GM12878 (cell line): ENCODE measurements around the gene SLC28A1. TPM values are rescaled to one million over a fixed set of nuclear protein-coding genes. Genes with fewer than 3 reads are reported as not detected.

Experiments used
- ATAC-seq: fragments of 200-7000 bp; cut with Tn5 transposase; 3 replicates; pipeline ENCODE4 v1.9.1; 2020; ENCODE audit warnings: mild to moderate bottlenecking, moderate library complexity
- BruUV-seq: library from RNA; stranded (reverse); fragments of 400-500 nt; replicated peaks from 2 replicates; lab custom pipeline; 2021; lab: Mats Ljungman, UMichigan
- CTCF ChIA-PET: fragments of 300-600 bp; sonication (Branson Sonifier 250); formaldehyde crosslinking; extraction: SDS; loops from one replicate; lab custom pipeline; 2021; ENCODE audit warnings: inconsistent platforms; lab: Yijun Ruan, JAX
- POLR2A ChIA-PET: fragments of 350-600 bp; formaldehyde crosslinking; extraction: SDS; loops from one replicate; lab custom pipeline; 2021; ENCODE audit warnings: inconsistent platforms; lab: Charles Lee
- RAD21 ChIA-PET: fragments of 300-600 bp; sonication (Branson Sonifier 250); formaldehyde crosslinking; loops from one replicate; lab custom pipeline; 2023; ENCODE audit warnings: antibody characterized with exemption; ENCODE audit not compliant: unreplicated experiment; lab: Charles Lee
- SMC1A ChIA-PET: fragments of 300-600 bp; sonication (Branson Sonifier 250); formaldehyde crosslinking; loops from one replicate; lab custom pipeline; 2023; ENCODE audit not compliant: unreplicated experiment, uncharacterized antibody; lab: Charles Lee
- DNase-seq: peaks from one replicate; pipeline ENCODE4 v3.0.0-alpha.2; 2011; ENCODE audit warnings: low read depth, low spot score
- FAIRE-seq: peaks from 3 replicates; lab custom pipeline; 2011; peaks lifted over from hg19 to GRCh38; lab: Jason Lieb, UNC
- H2AFZ ChIP-seq: 2 replicates; pipeline ENCODE4 v1.6.0; 2011; ENCODE audit warnings: low read depth, low read length, control low read depth; ENCODE audit not compliant: control insufficient read depth
- H3K27ac ChIP-seq: 2 replicates; pipeline ENCODE4 v1.5.1; 2011; ENCODE audit warnings: control low read depth; ENCODE audit not compliant: control insufficient read depth, insufficient read depth
- H3K27me3 ChIP-seq, 2 experiments: replicated peaks in 1 of 2; 2 replicates each; pipeline versions ENCODE4 v1.6.0 to v1.6.1; 2011; ENCODE audit warnings: low read length in 1 of 2; ENCODE audit not compliant: control insufficient read depth in 2 of 2, insufficient read depth in 2 of 2
- H3K36me3 ChIP-seq, 2 experiments: 2 replicates each; pipeline ENCODE4 v1.5.1; 2011; ENCODE audit warnings: low read length in 1 of 2; ENCODE audit not compliant: control insufficient read depth in 2 of 2, insufficient read depth in 2 of 2
- H3K4me1 ChIP-seq: 2 replicates; pipeline ENCODE4 v1.6.1; 2011; ENCODE audit warnings: mild to moderate bottlenecking, low read length, moderate library complexity, mixed read lengths; ENCODE audit not compliant: control insufficient read depth, insufficient read depth
- H3K4me2 ChIP-seq: 2 replicates; pipeline ENCODE4 v1.6.0; 2011; ENCODE audit warnings: control low read depth; ENCODE audit not compliant: control insufficient read depth, insufficient read depth
- H3K4me3 ChIP-seq: fragments of 200-600 bp; sonication (generic); 2 replicates; pipeline ENCODE4 v1.5.1; 2016
- H3K79me2 ChIP-seq: 2 replicates; pipeline ENCODE4 v1.6.0; 2011; ENCODE audit warnings: low read length; ENCODE audit not compliant: control insufficient read depth, insufficient read depth
- H3K9ac ChIP-seq: 2 replicates; pipeline ENCODE4 v1.8.0; 2011; ENCODE audit warnings: low read length, control low read depth, mixed read lengths; ENCODE audit not compliant: control insufficient read depth, insufficient read depth
- H3K9me3 ChIP-seq: replicated peaks from 3 replicates; pipeline ENCODE4 v1.5.1; 2011; ENCODE audit warnings: mild to moderate bottlenecking, low read length; ENCODE audit not compliant: control insufficient read depth, insufficient read depth
- H4K20me1 ChIP-seq: 2 replicates; pipeline ENCODE4 v1.6.0; 2011; ENCODE audit not compliant: control insufficient read depth, insufficient read depth
- GABPA ChIP-seq: IDR thresholded peaks from 2 replicates; pipeline ENCODE4 v1.6.1; 2014; ENCODE audit warnings: antibody characterized with exemption, low read depth, mild to moderate bottlenecking, inconsistent platforms
- NR2C2 ChIP-seq: IDR thresholded peaks from 2 replicates; pipeline ENCODE4 v1.6.1; 2011; ENCODE audit warnings: borderline replicate concordance, low read depth; ENCODE audit not compliant: control insufficient read depth, insufficient read length
- RB1 ChIP-seq: fragments of 450-650 bp; formaldehyde crosslinking; IDR thresholded peaks from 2 replicates; pipeline ENCODE4 v1.6.1; 2017; ENCODE audit warnings: mild to moderate bottlenecking, borderline replicate concordance
- RFX5 ChIP-seq: IDR thresholded peaks from 2 replicates; pipeline ENCODE4 v1.6.1; 2011; ENCODE audit warnings: low read depth, low read length, improper control_type of control experiment
- YBX1 ChIP-seq: fragments of 450-650 bp; IDR thresholded peaks from 2 replicates; pipeline ENCODE4 v1.6.1; 2016; ENCODE audit warnings: antibody characterized with exemption
- ZNF622 ChIP-seq: fragments of 450-650 bp; IDR thresholded peaks from 2 replicates; pipeline ENCODE4 v1.6.1; 2017; ENCODE audit warnings: mild to moderate bottlenecking, inconsistent platforms
- WGBS: methylation state at CpG from one replicate; pipeline ENCODE4 v1.1.6; 2016; ENCODE audit warnings: low lambda C conversion rate; ENCODE audit not compliant: insufficient replicate concordance, insufficient coverage; ENCODE audit errors: missing lambda C conversion rate; 5-methylcytosine and 5-hydroxymethylcytosine counted together
- in situ Hi-C: fragments of 300-500 bp; cut with MboI; formaldehyde crosslinking; loops from 9 replicates; pipeline ENCODE4 v1.14.3; 2018; ENCODE audit warnings: mixed read lengths
- intact Hi-C: fragments of 100-400 bp; cut with micrococcal nuclease; formaldehyde crosslinking; loops from one replicate; pipeline ENCODE4 v1.14.2; 2022; ENCODE audit not compliant: unreplicated experiment
- polyA plus RNA-seq, 11 experiments: library from polyadenylated mRNA; depleted of rRNA in 4 of 11; unstranded in 6 of 11; stranded (reverse) in 5 of 11; fragments of >200 nt; fragmentation: Nextera tagmentation in 4 of 11; fragmentation: Illumina TruSeq in 1 of 11; extraction: Ambion mirVana in 4 of 11; extraction: Trizol in 1 of 11; gene quantifications; 1 replicate in 1 of 11; 2 replicates in 10 of 11; pipeline versions ENCODE4 v1.2.1 to v1.2.3, GENCODE V29; 2011 to 2016; ENCODE audit warnings: inconsistent platforms in 2 of 11, missing spikeins in 2 of 11, low read depth in 1 of 11
- total RNA-seq, 4 experiments: library from RNA; depleted of rRNA in 3 of 4; stranded (reverse); fragments of >200 nt in 3 of 4; fragmentation: Illumina TruSeq in 1 of 4; extraction: Trizol in 1 of 4; gene quantifications; 2 replicates each; pipeline versions ENCODE4 v1.2.1 to v1.2.3, GENCODE V29; 2013 to 2021
- TF ChIP-seq, protein P1 (sequence below): fragments of 450-650 bp; IDR thresholded peaks from 2 replicates; pipeline ENCODE4 v1.6.1; 2017; ENCODE audit warnings: low read depth, mild to moderate bottlenecking, moderate library complexity
- TF ChIP-seq, protein P2 (sequence below): IDR thresholded peaks from 2 replicates; pipeline ENCODE4 v1.6.1; 2012; ENCODE audit warnings: mild to moderate bottlenecking, low read depth, low read length
- TF ChIP-seq, protein P3 (sequence below): fragments of 450-650 bp; IDR thresholded peaks from 2 replicates; pipeline ENCODE4 v1.6.1; 2017; ENCODE audit warnings: mild to moderate bottlenecking, moderate library complexity
- TF ChIP-seq, protein P4 (sequence below): fragments of 450-650 bp; IDR thresholded peaks from 2 replicates; pipeline ENCODE4 v1.6.1; 2017; ENCODE audit warnings: mild to moderate bottlenecking, low read depth, inconsistent platforms; ENCODE audit not compliant: poor library complexity, severe bottlenecking

SLC28A1 gene
- total and polyA plus RNA-seq, 10 of the 15 experiments (the other 5 are each of a cell fraction or from before 2014, with no cell fraction given) = not detected

DNA sequence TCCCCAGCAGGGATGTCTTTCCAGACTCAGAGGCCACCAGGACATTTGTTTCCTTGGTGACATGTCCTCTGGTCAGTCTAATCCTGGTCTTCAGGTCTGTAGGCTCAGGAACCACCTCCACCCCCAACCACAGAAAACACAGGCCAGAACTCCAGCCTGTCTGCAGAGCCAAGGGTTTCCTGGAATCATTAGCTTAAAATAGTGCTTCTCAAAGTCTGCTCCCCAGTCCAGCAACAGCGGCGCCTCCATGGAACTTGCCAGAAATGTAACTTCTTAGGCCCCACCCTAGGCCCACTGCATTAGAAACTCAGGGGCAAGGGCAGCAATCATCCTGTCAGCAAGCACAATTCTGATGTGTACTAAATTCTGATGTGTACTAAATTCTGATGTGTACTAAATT is 20.0 kb downstream of the SLC28A1 start:
- Histone ChIP-seq H3K9ac (no peak overlapping the region), H3K79me2 (no peaks in the 10 kb centered on the region), H3K27me3 (no peaks in the 10 kb centered on the region), H2AFZ (no peak overlapping the region), H3K27ac (no peak overlapping the region), H3K4me2 (no peak overlapping the region), H3K9me3 (no peaks in the 10 kb centered on the region), H3K36me3 (no peaks in the 10 kb centered on the region), H4K20me1 (no peaks in the 10 kb centered on the region), H3K4me1 (no peaks in the 10 kb centered on the region), H3K4me3 (no peak overlapping the region)
- FAIRE-seq (no peak), ATAC-seq (no peak), DNase-seq (no peak)
- TF ChIP-seq NR2C2 = no peak
- no peak for TF ChIP-seq GABPA
- TF ChIP-seq, protein P1, sequence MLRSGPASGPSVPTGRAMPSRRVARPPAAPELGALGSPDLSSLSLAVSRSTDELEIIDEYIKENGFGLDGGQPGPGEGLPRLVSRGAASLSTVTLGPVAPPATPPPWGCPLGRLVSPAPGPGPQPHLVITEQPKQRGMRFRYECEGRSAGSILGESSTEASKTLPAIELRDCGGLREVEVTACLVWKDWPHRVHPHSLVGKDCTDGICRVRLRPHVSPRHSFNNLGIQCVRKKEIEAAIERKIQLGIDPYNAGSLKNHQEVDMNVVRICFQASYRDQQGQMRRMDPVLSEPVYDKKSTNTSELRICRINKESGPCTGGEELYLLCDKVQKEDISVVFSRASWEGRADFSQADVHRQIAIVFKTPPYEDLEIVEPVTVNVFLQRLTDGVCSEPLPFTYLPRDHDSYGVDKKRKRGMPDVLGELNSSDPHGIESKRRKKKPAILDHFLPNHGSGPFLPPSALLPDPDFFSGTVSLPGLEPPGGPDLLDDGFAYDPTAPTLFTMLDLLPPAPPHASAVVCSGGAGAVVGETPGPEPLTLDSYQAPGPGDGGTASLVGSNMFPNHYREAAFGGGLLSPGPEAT = no peak
- TF ChIP-seq, protein P2, sequence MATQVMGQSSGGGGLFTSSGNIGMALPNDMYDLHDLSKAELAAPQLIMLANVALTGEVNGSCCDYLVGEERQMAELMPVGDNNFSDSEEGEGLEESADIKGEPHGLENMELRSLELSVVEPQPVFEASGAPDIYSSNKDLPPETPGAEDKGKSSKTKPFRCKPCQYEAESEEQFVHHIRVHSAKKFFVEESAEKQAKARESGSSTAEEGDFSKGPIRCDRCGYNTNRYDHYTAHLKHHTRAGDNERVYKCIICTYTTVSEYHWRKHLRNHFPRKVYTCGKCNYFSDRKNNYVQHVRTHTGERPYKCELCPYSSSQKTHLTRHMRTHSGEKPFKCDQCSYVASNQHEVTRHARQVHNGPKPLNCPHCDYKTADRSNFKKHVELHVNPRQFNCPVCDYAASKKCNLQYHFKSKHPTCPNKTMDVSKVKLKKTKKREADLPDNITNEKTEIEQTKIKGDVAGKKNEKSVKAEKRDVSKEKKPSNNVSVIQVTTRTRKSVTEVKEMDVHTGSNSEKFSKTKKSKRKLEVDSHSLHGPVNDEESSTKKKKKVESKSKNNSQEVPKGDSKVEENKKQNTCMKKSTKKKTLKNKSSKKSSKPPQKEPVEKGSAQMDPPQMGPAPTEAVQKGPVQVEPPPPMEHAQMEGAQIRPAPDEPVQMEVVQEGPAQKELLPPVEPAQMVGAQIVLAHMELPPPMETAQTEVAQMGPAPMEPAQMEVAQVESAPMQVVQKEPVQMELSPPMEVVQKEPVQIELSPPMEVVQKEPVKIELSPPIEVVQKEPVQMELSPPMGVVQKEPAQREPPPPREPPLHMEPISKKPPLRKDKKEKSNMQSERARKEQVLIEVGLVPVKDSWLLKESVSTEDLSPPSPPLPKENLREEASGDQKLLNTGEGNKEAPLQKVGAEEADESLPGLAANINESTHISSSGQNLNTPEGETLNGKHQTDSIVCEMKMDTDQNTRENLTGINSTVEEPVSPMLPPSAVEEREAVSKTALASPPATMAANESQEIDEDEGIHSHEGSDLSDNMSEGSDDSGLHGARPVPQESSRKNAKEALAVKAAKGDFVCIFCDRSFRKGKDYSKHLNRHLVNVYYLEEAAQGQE = no peak
- no peak for TF ChIP-seq RFX5
- TF ChIP-seq, protein P3, sequence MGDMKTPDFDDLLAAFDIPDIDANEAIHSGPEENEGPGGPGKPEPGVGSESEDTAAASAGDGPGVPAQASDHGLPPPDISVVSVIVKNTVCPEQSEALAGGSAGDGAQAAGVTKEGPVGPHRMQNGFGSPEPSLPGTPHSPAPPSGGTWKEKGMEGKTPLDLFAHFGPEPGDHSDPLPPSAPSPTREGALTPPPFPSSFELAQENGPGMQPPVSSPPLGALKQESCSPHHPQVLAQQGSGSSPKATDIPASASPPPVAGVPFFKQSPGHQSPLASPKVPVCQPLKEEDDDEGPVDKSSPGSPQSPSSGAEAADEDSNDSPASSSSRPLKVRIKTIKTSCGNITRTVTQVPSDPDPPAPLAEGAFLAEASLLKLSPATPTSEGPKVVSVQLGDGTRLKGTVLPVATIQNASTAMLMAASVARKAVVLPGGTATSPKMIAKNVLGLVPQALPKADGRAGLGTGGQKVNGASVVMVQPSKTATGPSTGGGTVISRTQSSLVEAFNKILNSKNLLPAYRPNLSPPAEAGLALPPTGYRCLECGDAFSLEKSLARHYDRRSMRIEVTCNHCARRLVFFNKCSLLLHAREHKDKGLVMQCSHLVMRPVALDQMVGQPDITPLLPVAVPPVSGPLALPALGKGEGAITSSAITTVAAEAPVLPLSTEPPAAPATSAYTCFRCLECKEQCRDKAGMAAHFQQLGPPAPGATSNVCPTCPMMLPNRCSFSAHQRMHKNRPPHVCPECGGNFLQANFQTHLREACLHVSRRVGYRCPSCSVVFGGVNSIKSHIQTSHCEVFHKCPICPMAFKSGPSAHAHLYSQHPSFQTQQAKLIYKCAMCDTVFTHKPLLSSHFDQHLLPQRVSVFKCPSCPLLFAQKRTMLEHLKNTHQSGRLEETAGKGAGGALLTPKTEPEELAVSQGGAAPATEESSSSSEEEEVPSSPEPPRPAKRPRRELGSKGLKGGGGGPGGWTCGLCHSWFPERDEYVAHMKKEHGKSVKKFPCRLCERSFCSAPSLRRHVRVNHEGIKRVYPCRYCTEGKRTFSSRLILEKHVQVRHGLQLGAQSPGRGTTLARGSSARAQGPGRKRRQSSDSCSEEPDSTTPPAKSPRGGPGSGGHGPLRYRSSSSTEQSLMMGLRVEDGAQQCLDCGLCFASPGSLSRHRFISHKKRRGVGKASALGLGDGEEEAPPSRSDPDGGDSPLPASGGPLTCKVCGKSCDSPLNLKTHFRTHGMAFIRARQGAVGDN = no peak
- TF ChIP-seq, protein P4, sequence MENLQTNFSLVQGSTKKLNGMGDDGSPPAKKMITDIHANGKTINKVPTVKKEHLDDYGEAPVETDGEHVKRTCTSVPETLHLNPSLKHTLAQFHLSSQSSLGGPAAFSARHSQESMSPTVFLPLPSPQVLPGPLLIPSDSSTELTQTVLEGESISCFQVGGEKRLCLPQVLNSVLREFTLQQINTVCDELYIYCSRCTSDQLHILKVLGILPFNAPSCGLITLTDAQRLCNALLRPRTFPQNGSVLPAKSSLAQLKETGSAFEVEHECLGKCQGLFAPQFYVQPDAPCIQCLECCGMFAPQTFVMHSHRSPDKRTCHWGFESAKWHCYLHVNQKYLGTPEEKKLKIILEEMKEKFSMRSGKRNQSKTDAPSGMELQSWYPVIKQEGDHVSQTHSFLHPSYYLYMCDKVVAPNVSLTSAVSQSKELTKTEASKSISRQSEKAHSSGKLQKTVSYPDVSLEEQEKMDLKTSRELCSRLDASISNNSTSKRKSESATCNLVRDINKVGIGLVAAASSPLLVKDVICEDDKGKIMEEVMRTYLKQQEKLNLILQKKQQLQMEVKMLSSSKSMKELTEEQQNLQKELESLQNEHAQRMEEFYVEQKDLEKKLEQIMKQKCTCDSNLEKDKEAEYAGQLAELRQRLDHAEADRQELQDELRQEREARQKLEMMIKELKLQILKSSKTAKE = no peak
- TF ChIP-seq YBX1 = no peak
- TF ChIP-seq RB1 = no peak
- no peak for TF ChIP-seq ZNF622
- in situ Hi-C loops (no loop called here), intact Hi-C loops (no loop called here)
- WGBS = 100% methylated on average over 2 of the region's 2 CpGs
- no TSS peak for BruUV-seq
- SMC1A ChIA-PET = no interaction called here
- CTCF ChIA-PET = interaction anchor here (0.6 kb wide), 1 partner anchor 24 kb away, joined by 3 read pairs; no protein-coding TSS in a partner anchor
- POLR2A ChIA-PET = no interaction called here
- RAD21 ChIA-PET = interaction anchor here (0.9 kb wide), 1 partner anchor 25 kb away, joined by 3 read pairs; no protein-coding TSS in a partner anchor
